Caco-2 (cell line): ENCODE results near the gene RHBDF2. TPM values are rescaled to one million over a fixed set of nuclear protein-coding genes. Genes with fewer than 3 reads are reported as not detected.

Source experiments
- BruUV-seq: library from RNA; stranded (reverse); fragments of 400-500 nt; replicated peaks from 2 replicates; lab custom pipeline; 2021; lab: Mats Ljungman, UMichigan
- CTCF ChIA-PET: fragments of 300-600 bp; sonication (Branson Sonifier 250); formaldehyde crosslinking; loops from one replicate; lab custom pipeline; 2022; ENCODE audit warnings: antibody characterized with exemption; lab: Charles Lee
- POLR2A ChIA-PET: fragments of 300-600 bp; sonication (Branson Sonifier 250); formaldehyde crosslinking; loops from one replicate; lab custom pipeline; 2022; ENCODE audit warnings: antibody characterized with exemption; lab: Charles Lee
- DNase-seq, 2 experiments: peaks; one replicate each; pipeline versions ENCODE4 v3.0.0 to v3.0.0-alpha.2; 2020 to 2022
- H3K27me3 ChIP-seq: replicated peaks from 2 replicates; pipeline ENCODE4 v1.6.0; 2011; ENCODE audit warnings: low read length; ENCODE audit not compliant: control insufficient read depth, insufficient read depth
- H3K36me3 ChIP-seq: 2 replicates; pipeline ENCODE4 v1.5.1; 2011; ENCODE audit warnings: low read length; ENCODE audit not compliant: control insufficient read depth, insufficient read depth
- H3K4me1 ChIP-seq: fragments of 250-450 bp; sonication (Bioruptor Pico); 2 replicates; pipeline ENCODE4 v1.5.1; 2020; ENCODE audit warnings: mild to moderate bottlenecking
- H3K4me3 ChIP-seq: 2 replicates; pipeline ENCODE4 v1.5.1; 2011; ENCODE audit warnings: low read depth, mild to moderate bottlenecking, control low read depth, low read length
- H3K9me3 ChIP-seq: fragments of 250-450 bp; sonication (Bioruptor Pico); 2 replicates; pipeline ENCODE4 v1.5.1; 2020; ENCODE audit warnings: mild to moderate bottlenecking, moderate library complexity
- H3K27ac Mint-ChIP-seq: one replicate; pipeline ENCODE4 v1.8.0; 2022; ENCODE audit warnings: mixed read lengths; ENCODE audit not compliant: unreplicated experiment
- H3K27me3 Mint-ChIP-seq: one replicate; pipeline ENCODE4 v1.8.0; 2022; ENCODE audit warnings: mixed read lengths; ENCODE audit not compliant: insufficient read depth, unreplicated experiment
- H3K36me3 Mint-ChIP-seq: one replicate; pipeline ENCODE4 v1.8.0; 2022; ENCODE audit warnings: mild to moderate bottlenecking, mixed read lengths; ENCODE audit not compliant: insufficient read depth, unreplicated experiment
- H3K4me1 Mint-ChIP-seq: one replicate; pipeline ENCODE4 v1.8.0; 2022; ENCODE audit warnings: low read depth, mixed read lengths; ENCODE audit not compliant: unreplicated experiment
- H3K4me3 Mint-ChIP-seq: one replicate; pipeline ENCODE4 v1.8.0; 2022; ENCODE audit warnings: mild to moderate bottlenecking, moderate library complexity, mixed read lengths; ENCODE audit not compliant: unreplicated experiment
- H3K9me3 Mint-ChIP-seq: one replicate; pipeline ENCODE4 v1.8.0; 2022; ENCODE audit warnings: mixed read lengths; ENCODE audit not compliant: unreplicated experiment
- CTCF ChIP-seq, 2 experiments: fragments of 200-600 bp in 1 of 2; IDR thresholded peaks; 1 replicate in 1 of 2; 2 replicates in 1 of 2; pipeline versions ENCODE4 v1.5.1 to v1.8.0; 2011 to 2022; ENCODE audit warnings: antibody characterized with exemption in 1 of 2, control low read depth in 1 of 2, inconsistent platforms in 1 of 2, low read depth in 1 of 2, low read length in 1 of 2, mild to moderate bottlenecking in 1 of 2, moderate library complexity in 1 of 2; ENCODE audit not compliant: insufficient read depth in 1 of 2, severe bottlenecking in 1 of 2, unreplicated experiment in 1 of 2
- intact Hi-C: fragments of 100-400 bp; cut with micrococcal nuclease; formaldehyde crosslinking; loops from one replicate; pipeline ENCODE4 v1.10.0; 2022; ENCODE audit not compliant: unreplicated experiment
- total RNA-seq: library from RNA; stranded (reverse); gene quantifications from 2 replicates; pipeline ENCODE4 v1.2.3, GENCODE V29; 2022

Gene RHBDF2
- total RNA-seq, 1 experiment from 2014 or later, result 33.8 TPM

GRCh38 chr17:76544546-76545365 lies 43.5 kb upstream of the RHBDF2 start:
- H3K27me3 Mint-ChIP-seq, result no peaks in the 10 kb centered on the region
- CTCF ChIA-PET, result no interaction called here
- H3K9me3 Mint-ChIP-seq, result no peaks in the 10 kb centered on the region

DNA sequence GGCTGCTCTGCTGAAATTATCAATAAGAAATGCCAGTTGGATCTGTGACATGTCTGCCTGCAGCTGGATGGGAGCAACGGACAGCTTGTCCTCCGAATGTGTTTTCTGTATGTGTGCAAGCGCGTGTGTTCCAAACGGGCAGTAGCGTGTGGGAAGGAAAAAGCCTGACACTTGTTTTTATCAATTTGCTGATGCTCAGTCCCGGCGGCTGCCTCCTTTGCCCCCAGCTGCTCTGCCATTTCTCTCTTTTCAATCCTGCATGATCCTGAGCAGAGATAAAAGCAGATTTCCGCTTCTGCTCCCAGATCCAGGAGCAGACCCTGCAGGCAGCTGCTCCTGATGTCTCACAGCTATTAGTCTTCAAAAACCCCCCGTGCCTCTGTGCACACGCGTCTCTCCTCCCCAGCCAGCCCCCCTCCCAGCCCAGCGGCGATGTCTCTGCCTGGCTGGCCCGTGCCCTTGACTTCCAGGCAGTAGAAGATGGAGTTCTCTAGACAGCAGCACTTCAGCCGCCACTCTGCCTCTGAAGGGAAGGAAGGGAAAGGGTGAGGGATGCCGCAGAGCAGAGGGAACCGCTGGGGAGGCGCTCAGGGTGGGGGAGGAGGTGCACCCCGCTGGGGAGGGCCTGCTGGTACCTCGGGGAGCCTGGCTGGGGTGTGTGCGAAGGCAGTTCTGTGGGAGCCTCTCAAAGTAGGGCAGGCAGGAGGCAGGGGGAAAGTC lies 42.8 kb upstream of the RHBDF2 start:
- ChIA-PET CTCF (no interaction called here), POLR2A (no interaction called here)
- intact Hi-C loops, result no loop called here
- Mint-ChIP-seq H3K4me3 (no peak overlapping the region), H3K27me3 (no peaks in the 10 kb centered on the region), H3K9me3 (no peaks in the 10 kb centered on the region), H3K36me3 (peaks cover 5% of the 10 kb centered on the region), H3K4me1 (peaks cover 8% of the 10 kb centered on the region), H3K27ac (no peak overlapping the region)
- H3K9me3 ChIP-seq, result no peaks in the 10 kb centered on the region
- H3K36me3 ChIP-seq, result no peaks in the 10 kb centered on the region
- H3K4me3 ChIP-seq, result no peak overlapping the region
- H3K4me1 ChIP-seq, result peaks cover 9% of the 10 kb centered on the region
- no TSS peak for BruUV-seq
- no peaks in the 10 kb centered on the region for H3K27me3 ChIP-seq
- no peak for TF ChIP-seq CTCF (IDR thresholded peaks at IDR 0.05; ENCODE audit: insufficient read depth in 1 of 2, low read depth in 1 of 2, low read length in 1 of 2, severe bottlenecking in 1 of 2, unreplicated experiment in 1 of 2)
- no peak for DNase-seq

More at GRCh38 chr17:76544546-76545365, 43.5 kb upstream of the RHBDF2 start:
- BruUV-seq, result no TSS peak
- Histone ChIP-seq H3K4me3 (no peak overlapping the region), H3K9me3 (no peaks in the 10 kb centered on the region), H3K36me3 (no peaks in the 10 kb centered on the region), H3K27me3 (no peaks in the 10 kb centered on the region), H3K4me1 (peaks cover 9% of the 10 kb centered on the region)
- TF ChIP-seq CTCF (IDR thresholded peaks at IDR 0.05; ENCODE audit: insufficient read depth in 1 of 2, low read depth in 1 of 2, low read length in 1 of 2, severe bottlenecking in 1 of 2, unreplicated experiment in 1 of 2), result no peak
- no peak overlapping the region for H3K27ac Mint-ChIP-seq
- POLR2A ChIA-PET, result interaction anchor here (1.0 kb wide), 1 partner anchor 12 kb away, joined by 3 read pairs; no protein-coding TSS in a partner anchor
- peaks cover 5% of the 10 kb centered on the region for H3K36me3 Mint-ChIP-seq
- H3K4me3 Mint-ChIP-seq, result no peak overlapping the region
- peaks cover 8% of the 10 kb centered on the region for H3K4me1 Mint-ChIP-seq
- no peak for DNase-seq
- intact Hi-C loops, result loop anchor here (5.0 kb wide), 1 partner anchor 37 kb away; no protein-coding TSS in a partner anchor

- Mint-ChIP-seq H3K9me3 (no peaks in the 10 kb centered on the region), H3K27me3 (no peaks in the 10 kb centered on the region), H3K4me3 (no peak overlapping the region), H3K36me3 (peaks cover 5% of the 10 kb centered on the region), H3K27ac (no peak overlapping the region), H3K4me1 (peaks cover 8% of the 10 kb centered on the region)
- H3K9me3 ChIP-seq, result no peaks in the 10 kb centered on the region
- ChIA-PET CTCF (no interaction called here), POLR2A (no interaction called here)
- H3K36me3 ChIP-seq, result no peaks in the 10 kb centered on the region
- no TSS peak for BruUV-seq
- H3K4me1 ChIP-seq, result peaks cover 9% of the 10 kb centered on the region
- no peak for TF ChIP-seq CTCF (IDR thresholded peaks at IDR 0.05; ENCODE audit: insufficient read depth in 1 of 2, low read depth in 1 of 2, low read length in 1 of 2, severe bottlenecking in 1 of 2, unreplicated experiment in 1 of 2)
- H3K27me3 ChIP-seq, result no peaks in the 10 kb centered on the region
- H3K4me3 ChIP-seq, result no peak overlapping the region
- no peak for DNase-seq
- intact Hi-C loops, result no loop called here
Measured at GRCh38 chr17:76543482-76543825, 42.2 kb upstream of the RHBDF2 start.
